Trophoblast cell (in vitro differentiated cells and primary cell): Measurements from ENCODE around the gene FMNL2.
A peak's percentile ranks its signal among the peaks of the same experiment; 100 is the strongest.

ENCODE experiments used
- DNase-seq, 2 donors: peaks; one replicate each; pipeline ENCODE4 v3.0.0-alpha.2; 2016
- H2AFZ ChIP-seq: 2 replicates; pipeline ENCODE4 v1.6.1; 2013; ENCODE audit warnings: low read length, moderate library complexity, mild to moderate bottlenecking; ENCODE audit not compliant: insufficient read depth, poor library complexity
- H2AK5ac ChIP-seq: 2 replicates; pipeline ENCODE4 v1.6.1; 2013; ENCODE audit warnings: mild to moderate bottlenecking, low read length
- H2BK120ac ChIP-seq: 2 replicates; pipeline ENCODE4 v1.6.1; 2013; ENCODE audit warnings: low read length, mild to moderate bottlenecking, moderate library complexity; ENCODE audit not compliant: insufficient read depth, poor library complexity
- H2BK12ac ChIP-seq: 2 replicates; pipeline ENCODE4 v1.6.1; 2013; ENCODE audit warnings: mild to moderate bottlenecking, low read length, moderate library complexity
- H2BK5ac ChIP-seq: 2 replicates; pipeline ENCODE4 v1.6.1; 2013; ENCODE audit warnings: low read length, low read depth, moderate library complexity, mild to moderate bottlenecking; ENCODE audit not compliant: poor library complexity
- H3K14ac ChIP-seq: 2 replicates; pipeline ENCODE4 v1.6.1; 2013; ENCODE audit warnings: mild to moderate bottlenecking, low read length
- H3K18ac ChIP-seq: 2 replicates; pipeline ENCODE4 v1.6.1; 2013; ENCODE audit warnings: mild to moderate bottlenecking, low read length
- H3K23ac ChIP-seq: 2 replicates; pipeline ENCODE4 v1.6.1; 2013; ENCODE audit warnings: low read length
- H3K27ac ChIP-seq: 2 replicates; pipeline ENCODE4 v1.5.1; 2013; ENCODE audit warnings: low read depth, mild to moderate bottlenecking, inconsistent platforms, low read length, moderate library complexity
- H3K27me3 ChIP-seq: 2 replicates; pipeline ENCODE4 v1.6.1; 2013; ENCODE audit warnings: inconsistent platforms, mild to moderate bottlenecking, low read length, moderate library complexity; ENCODE audit not compliant: insufficient read depth
- H3K36me3 ChIP-seq, 2 experiments: 1 replicate in 1 of 2; 2 replicates in 1 of 2; pipeline ENCODE4 v1.6.1; 2013; ENCODE audit warnings: low read length in 2 of 2, mild to moderate bottlenecking in 2 of 2, moderate library complexity in 1 of 2; ENCODE audit not compliant: insufficient read depth in 2 of 2, control insufficient read depth in 1 of 2
- H3K4ac ChIP-seq: 2 replicates; pipeline ENCODE4 v1.6.1; 2013; ENCODE audit warnings: low read depth, mild to moderate bottlenecking, low read length, moderate library complexity
- H3K4me1 ChIP-seq, 2 experiments: 1 replicate in 1 of 2; 2 replicates in 1 of 2; pipeline ENCODE4 v1.6.1; 2013; ENCODE audit warnings: low read length in 2 of 2, mild to moderate bottlenecking in 2 of 2, moderate library complexity in 1 of 2; ENCODE audit not compliant: insufficient read depth in 2 of 2, control insufficient read depth in 1 of 2
- H3K4me2 ChIP-seq: 2 replicates; pipeline ENCODE4 v1.6.1; 2013; ENCODE audit warnings: inconsistent platforms, mild to moderate bottlenecking, low read length, moderate library complexity
- H3K4me3 ChIP-seq: 2 replicates; pipeline ENCODE4 v1.5.1; 2013; ENCODE audit warnings: mild to moderate bottlenecking, low read depth, low read length, inconsistent platforms
- H3K79me1 ChIP-seq: one replicate; pipeline ENCODE4 v1.6.1; 2013; ENCODE audit warnings: low read length
- H3K79me2 ChIP-seq: 2 replicates; pipeline ENCODE4 v1.6.1; 2013; ENCODE audit warnings: low read length, mild to moderate bottlenecking; ENCODE audit not compliant: control insufficient read depth, insufficient read depth, poor library complexity
- H3K9ac ChIP-seq: 2 replicates; pipeline ENCODE4 v1.6.1; 2013; ENCODE audit warnings: mild to moderate bottlenecking, low read length
- H3K9me3 ChIP-seq: 2 replicates; pipeline ENCODE4 v1.6.1; 2013; ENCODE audit warnings: low read depth, mild to moderate bottlenecking, control low read depth, inconsistent platforms, low read length; ENCODE audit not compliant: insufficient read depth
- H4K12ac ChIP-seq: 2 replicates; pipeline ENCODE4 v1.6.1; 2013; ENCODE audit warnings: low read depth, mild to moderate bottlenecking, low read length, moderate library complexity
- H4K8ac ChIP-seq: 2 replicates; pipeline ENCODE4 v1.6.1; 2013; ENCODE audit warnings: low read depth, mild to moderate bottlenecking, low read length, moderate library complexity
- H4K91ac ChIP-seq: one replicate; pipeline ENCODE4 v1.6.1; 2013; ENCODE audit warnings: low read depth, mild to moderate bottlenecking, low read length, moderate library complexity
- WGBS: extraction: QIAGEN DNeasy Blood & Tissue Kit; methylation state at CpG from one replicate; pipeline ENCODE4 v1.1.7; 2013; ENCODE audit warnings: missing lambda C conversion rate; ENCODE audit not compliant: insufficient read length, insufficient coverage; ENCODE audit errors: extremely low coverage; 5-methylcytosine and 5-hydroxymethylcytosine counted together

The FMNL2 gene

DNA sequence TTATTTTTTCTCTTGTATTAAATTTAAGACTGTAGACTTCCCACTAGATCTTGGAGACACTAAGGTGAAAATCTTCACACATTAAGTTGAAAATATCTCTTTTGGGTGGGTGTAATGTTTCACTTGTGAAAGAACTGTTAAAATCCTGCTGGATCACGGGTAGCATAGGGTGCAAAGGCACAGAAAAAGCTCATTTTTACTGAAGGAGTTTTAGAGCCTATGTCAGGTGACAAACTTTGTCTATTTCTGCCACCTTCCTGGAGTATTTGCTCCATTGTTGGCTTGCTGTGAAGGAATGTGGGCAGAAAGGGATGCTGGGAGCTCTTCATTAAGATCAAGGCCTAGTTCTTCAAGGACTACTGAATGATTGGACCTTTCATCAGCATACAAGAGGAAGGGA is 119.4 kb downstream of the FMNL2 start:
- no CpG with 5 or more reads among the region's 1 CpG for WGBS

GRCh38 chr2:152454960-152455359 is 120.0 kb downstream of the FMNL2 start:
- no peak overlapping the region for H3K23ac ChIP-seq
- H3K14ac ChIP-seq, result no peak overlapping the region
- no peak overlapping the region for H3K4ac ChIP-seq
- H4K12ac ChIP-seq, result no peak overlapping the region
- WGBS, result no CpG with 5 or more reads among the region's 1 CpG
- H3K4me3 ChIP-seq, result no peak overlapping the region
- no peak overlapping the region for H4K8ac ChIP-seq
- H3K4me1 ChIP-seq, result peaks cover 9 to 10% of the 10 kb centered on the region in 2 experiments
- no peaks in the 10 kb centered on the region for H3K27me3 ChIP-seq
- no peak overlapping the region for H2BK120ac ChIP-seq
- H3K9me3 ChIP-seq, result no peaks in the 10 kb centered on the region
- no peaks in the 10 kb centered on the region for H3K79me2 ChIP-seq
- H2BK5ac ChIP-seq, result no peak overlapping the region
- DNase-seq, result no peak
- H3K27ac ChIP-seq, result no peak overlapping the region
- H3K9ac ChIP-seq, result no peak overlapping the region
- no peak overlapping the region for H3K18ac ChIP-seq
- H3K4me2 ChIP-seq, result no peak overlapping the region
- no peak overlapping the region for H2AFZ ChIP-seq
- H4K91ac ChIP-seq, result no peak overlapping the region
- H2AK5ac ChIP-seq, result no peak overlapping the region
- peaks cover 2% of the 10 kb centered on the region for H3K79me1 ChIP-seq
- H2BK12ac ChIP-seq, result no peak overlapping the region
- H3K36me3 ChIP-seq, result no peaks in the 10 kb centered on the region

More for the DNA sequence above, 119.4 kb downstream of the FMNL2 start:
- no peaks in the 10 kb centered on the region for H3K79me2 ChIP-seq
- H4K12ac ChIP-seq, result no peak overlapping the region
- no peak overlapping the region for H3K14ac ChIP-seq
- H3K4me2 ChIP-seq, result no peak overlapping the region
- no peak overlapping the region for H3K4me3 ChIP-seq
- H4K91ac ChIP-seq, result no peak overlapping the region
- H3K27ac ChIP-seq, result no peak overlapping the region
- H3K36me3 ChIP-seq, result no peaks in the 10 kb centered on the region
- no peak overlapping the region for H2BK12ac ChIP-seq
- H3K79me1 ChIP-seq, result peaks cover 2% of the 10 kb centered on the region
- no peak overlapping the region for H2BK5ac ChIP-seq
- no peak overlapping the region for H2AFZ ChIP-seq
- no peaks in the 10 kb centered on the region for H3K27me3 ChIP-seq
- no peak overlapping the region for H2BK120ac ChIP-seq
- H3K23ac ChIP-seq, result no peak overlapping the region
- no peak overlapping the region for H3K9ac ChIP-seq
- no peak overlapping the region for H3K18ac ChIP-seq
- H3K4ac ChIP-seq, result no peak overlapping the region
- no peak for DNase-seq
- no peak overlapping the region for H4K8ac ChIP-seq
- H3K4me1 ChIP-seq, result peaks cover 9 to 10% of the 10 kb centered on the region in 2 experiments
- no peak overlapping the region for H2AK5ac ChIP-seq
- no peaks in the 10 kb centered on the region for H3K9me3 ChIP-seq

DNA sequence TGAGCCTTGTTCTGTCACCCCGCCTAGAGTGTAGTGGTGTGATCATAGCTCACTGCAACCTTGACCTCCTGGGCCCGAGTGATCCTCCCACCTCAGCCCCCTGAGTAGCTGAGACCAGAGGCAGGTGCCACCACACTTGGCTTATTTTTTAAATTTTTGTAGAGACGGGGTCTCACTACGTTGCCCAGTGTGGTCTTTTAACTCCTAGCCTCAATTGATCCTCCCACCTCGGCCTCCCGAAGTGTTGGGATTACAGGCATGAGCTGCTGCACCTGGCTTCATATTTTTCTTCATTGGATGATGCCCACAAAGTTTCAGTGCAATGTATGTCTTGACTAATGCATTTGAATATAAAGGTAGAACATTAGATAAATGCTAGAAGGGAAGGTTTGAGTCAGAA is 120.8 kb downstream of the FMNL2 start:
- H4K12ac ChIP-seq, result no peak overlapping the region
- no peaks in the 10 kb centered on the region for H3K36me3 ChIP-seq
- no peak overlapping the region for H4K91ac ChIP-seq
- no peak overlapping the region for H2BK120ac ChIP-seq
- no peak overlapping the region for H3K4me2 ChIP-seq
- H3K27ac ChIP-seq, result no peak overlapping the region
- peaks cover 9 to 10% of the 10 kb centered on the region in 2 experiments for H3K4me1 ChIP-seq
- no peaks in the 10 kb centered on the region for H3K9me3 ChIP-seq
- no CpG with 5 or more reads among the region's 6 CpGs for whole genome bisulfite sequencing
- no peak overlapping the region for H2BK5ac ChIP-seq
- H3K14ac ChIP-seq, result no peak overlapping the region
- H3K23ac ChIP-seq, result no peak overlapping the region
- no peak overlapping the region for H3K9ac ChIP-seq
- DNase-seq, result no peak
- H3K18ac ChIP-seq, result peak overlapping the region; percentile 56
- no peak overlapping the region for H2AFZ ChIP-seq
- H3K79me1 ChIP-seq, result peaks cover 2% of the 10 kb centered on the region
- H3K4ac ChIP-seq, result no peak overlapping the region
- no peak overlapping the region for H2BK12ac ChIP-seq
- H3K27me3 ChIP-seq, result no peaks in the 10 kb centered on the region
- H3K79me2 ChIP-seq, result no peaks in the 10 kb centered on the region
- H4K8ac ChIP-seq, result no peak overlapping the region
- no peak overlapping the region for H2AK5ac ChIP-seq
- no peak overlapping the region for H3K4me3 ChIP-seq

DNA sequence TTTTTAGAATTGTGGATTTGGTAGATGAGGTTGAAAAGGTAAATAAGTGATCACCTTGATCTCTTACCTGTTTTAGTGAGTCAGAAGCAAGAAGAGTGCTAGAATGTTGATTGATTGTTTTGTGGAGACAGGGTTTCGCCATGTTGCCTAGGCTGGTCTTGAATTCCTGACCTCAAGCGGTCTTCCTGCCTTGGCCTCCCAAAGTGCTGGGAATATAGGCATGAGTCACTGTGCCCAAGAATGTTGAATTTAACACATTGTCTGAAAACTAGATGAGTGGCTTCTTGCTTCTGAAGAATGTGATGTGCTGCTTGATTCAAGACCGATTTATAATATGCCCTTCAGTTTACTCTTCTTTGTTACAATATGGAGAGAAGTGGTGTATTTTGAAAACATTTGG is 121.3 kb downstream of the FMNL2 start:
- H3K4me3 ChIP-seq, result no peak overlapping the region
- no peak overlapping the region for H3K9ac ChIP-seq
- H3K9me3 ChIP-seq, result no peaks in the 10 kb centered on the region
- WGBS, result no CpG with 5 or more reads among the region's 3 CpGs
- no peak overlapping the region for H2BK12ac ChIP-seq
- H3K4ac ChIP-seq, result no peak overlapping the region
- H3K18ac ChIP-seq, result no peak overlapping the region
- no peak overlapping the region for H2AFZ ChIP-seq
- peak; percentile 71 to 87 for DNase-seq
- H2BK5ac ChIP-seq, result no peak overlapping the region
- H3K4me1 ChIP-seq, result peaks cover 9 to 10% of the 10 kb centered on the region in 2 experiments
- H4K91ac ChIP-seq, result no peak overlapping the region
- no peak overlapping the region for H2AK5ac ChIP-seq
- no peak overlapping the region for H3K27ac ChIP-seq
- no peaks in the 10 kb centered on the region for H3K27me3 ChIP-seq
- no peak overlapping the region for H3K4me2 ChIP-seq
- H2BK120ac ChIP-seq, result no peak overlapping the region
- no peak overlapping the region for H4K12ac ChIP-seq
- no peak overlapping the region for H4K8ac ChIP-seq
- no peak overlapping the region for H3K23ac ChIP-seq
- H3K79me2 ChIP-seq, result no peaks in the 10 kb centered on the region
- H3K36me3 ChIP-seq, result no peaks in the 10 kb centered on the region
- H3K14ac ChIP-seq, result no peak overlapping the region
- peaks cover 2% of the 10 kb centered on the region for H3K79me1 ChIP-seq
